Upper lobe of left lung (tissue), 6 donors: ENCODE data around the gene SLC35B4. TPM values are rescaled to one million over a fixed set of nuclear protein-coding genes. Genes with fewer than 3 reads are reported as not detected.

Experiments
- ATAC-seq, 2 donors: fragments of 200-7000 bp; cut with Tn5 transposase; one replicate each; pipeline ENCODE4 v1.9.1; 2022; ENCODE audit warnings: mild to moderate bottlenecking in 2 of 2, moderate library complexity in 2 of 2; ENCODE audit not compliant: low FRiP score in 2 of 2
- DNase-seq, 2 donors: peaks; one replicate each; pipeline ENCODE4 v3.0.0-alpha.2; 2019 to 2020
- H3K27ac ChIP-seq, 4 donors: fragments of 200-600 bp; sonication (generic); one replicate each; pipeline ENCODE4 v1.5.1; 2016 to 2019
- H3K27me3 ChIP-seq, 4 donors: fragments of 200-600 bp; sonication (generic); one replicate each; pipeline ENCODE4 v1.5.1; 2017 to 2019
- H3K36me3 ChIP-seq, 4 donors: fragments of 200-600 bp; sonication (generic); one replicate each; pipeline ENCODE4 v1.5.1; 2016 to 2019
- H3K4me1 ChIP-seq, 4 donors: fragments of 200-600 bp; sonication (generic); one replicate each; pipeline ENCODE4 v1.5.1; 2018 to 2019
- H3K4me3 ChIP-seq, 4 donors: fragments of 200-600 bp; sonication (generic); one replicate each; pipeline ENCODE4 v1.5.1; 2017 to 2019; ENCODE audit warnings: mild to moderate bottlenecking in 2 of 4, moderate library complexity in 1 of 4
- H3K9me3 ChIP-seq, 4 donors: fragments of 200-600 bp; sonication (generic); one replicate each; pipeline ENCODE4 v1.5.1; 2018 to 2019
- CTCF ChIP-seq, 6 experiments: fragments of 450-650 bp in 4 of 6; fragments of 200-600 bp in 2 of 6; sonication (generic) in 2 of 6; IDR thresholded peaks; one replicate each; pipeline ENCODE4 v1.5.1; 2016 to 2019; ENCODE audit warnings: antibody characterized with exemption in 6 of 6
- EP300 ChIP-seq, 4 donors: sonication (generic); formaldehyde crosslinking; IDR thresholded peaks; one replicate each; pipeline ENCODE4 v1.5.1; 2017; ENCODE audit warnings: antibody characterized with exemption in 4 of 4, control low read depth in 2 of 4
- POLR2A ChIP-seq, 4 donors: fragments of 450-650 bp; IDR thresholded peaks; one replicate each; pipeline ENCODE4 v1.5.1; 2016 to 2017; ENCODE audit warnings: antibody characterized with exemption in 4 of 4, mild to moderate bottlenecking in 2 of 4
- POLR2AphosphoS5 ChIP-seq, 2 donors: sonication (generic); formaldehyde crosslinking; IDR thresholded peaks; one replicate each; pipeline ENCODE4 v1.5.1; 2017; ENCODE audit warnings: antibody characterized with exemption in 2 of 2
- WGBS, 2 donors: methylation state at CpG; one replicate each; pipeline ENCODE4 v1.1.5; 2017 to 2018; 5-methylcytosine and 5-hydroxymethylcytosine counted together
- total RNA-seq, 6 donors: library from RNA; depleted of rRNA in 4 of 6; stranded (reverse); fragments of >200 nt in 4 of 6; gene quantifications; one replicate each; pipeline versions ENCODE4 v1.1.0 to v1.2.1, GENCODE V29; 2016 to 2021
- donor health status: DM: no; HTN: no; CAD: no; lungs with moderate emphysema.
- donor health status: DM: no; HTN: yes; CAD: no; lungs with severe emphysema.

The SLC35B4 gene
- total RNA-seq, 6 donors from 2014 or later, result 1.8 to 16.8 (median 11.2) TPM

GRCh38 chr7:134355927-134356326, 39.2 kb upstream of the SLC35B4 start:
- Histone ChIP-seq H3K27me3 (no peaks in the 10 kb centered on the region), H3K36me3 (no peaks in the 10 kb centered on the region), H3K9me3 (no peaks in the 10 kb centered on the region), H3K4me1 (no peaks in the 10 kb centered on the region), H3K4me3 (no peak overlapping the region), H3K27ac (no peak overlapping the region)
- no peak for TF ChIP-seq POLR2A (IDR thresholded peaks at IDR 0.05)
- TF ChIP-seq EP300 (IDR thresholded peaks at IDR 0.05), result no peak
- TF ChIP-seq CTCF (IDR thresholded peaks at IDR 0.05), result no peak
- TF ChIP-seq POLR2AphosphoS5 (IDR thresholded peaks at IDR 0.05), result no peak
- peak in 1 of 2 donors; percentile 37 for DNase-seq
- WGBS, 2 donors, result 10 to 15% methylated on average over 4 of the region's 4 CpGs
- ATAC-seq, result peak in 1 of 2 donors; percentile 37

DNA sequence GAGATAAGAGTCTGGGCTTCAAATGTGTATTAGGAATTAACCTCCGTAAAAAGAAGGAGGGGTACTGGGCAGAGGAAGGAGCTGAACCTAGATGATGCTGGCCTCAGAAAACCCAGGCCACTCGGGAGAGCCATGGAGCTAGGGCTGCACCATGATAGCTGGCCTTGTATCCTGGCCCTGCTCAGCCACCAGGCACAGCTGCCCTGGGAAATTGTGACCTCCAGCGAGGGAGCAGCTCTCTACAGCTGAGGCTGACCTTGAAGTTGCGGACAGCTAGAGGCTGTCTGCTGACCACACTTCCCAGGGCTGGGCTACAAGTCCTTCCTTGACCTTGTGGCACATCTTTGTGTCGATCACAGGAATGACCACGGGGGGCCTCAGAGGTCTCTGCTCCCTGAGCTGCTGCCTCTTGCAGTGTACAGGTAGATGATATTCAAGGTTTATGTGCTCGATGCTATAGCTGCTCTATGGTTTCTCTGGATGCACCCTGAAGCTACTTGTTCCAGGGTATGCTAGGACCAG, 38.3 kb upstream of the SLC35B4 start:
- DNase-seq (no peak), ATAC-seq (peak; percentile 10 to 19)
- Histone ChIP-seq H3K27ac (no peak overlapping the region), H3K4me1 (no peaks in the 10 kb centered on the region), H3K4me3 (no peak overlapping the region), H3K9me3 (no peaks in the 10 kb centered on the region), H3K27me3 (no peaks in the 10 kb centered on the region), H3K36me3 (no peaks in the 10 kb centered on the region)
- WGBS, 2 donors, result 75 to 76% methylated on average over 7 of the region's 7 CpGs
- no peak for TF ChIP-seq CTCF (IDR thresholded peaks at IDR 0.05)
- TF ChIP-seq POLR2AphosphoS5 (IDR thresholded peaks at IDR 0.05), result no peak
- no peak for TF ChIP-seq EP300 (IDR thresholded peaks at IDR 0.05)
- TF ChIP-seq POLR2A (IDR thresholded peaks at IDR 0.05), result no peak

GRCh38 chr7:134353411-134353810, 36.7 kb upstream of the SLC35B4 start:
- no peaks in the 10 kb centered on the region for H3K9me3 ChIP-seq
- no peak for ATAC-seq
- H3K36me3 ChIP-seq, result no peaks in the 10 kb centered on the region
- H3K4me3 ChIP-seq, result no peak overlapping the region
- H3K4me1 ChIP-seq, result no peaks in the 10 kb centered on the region
- WGBS, 2 donors, result 70 to 75% methylated on average over 4 of the region's 4 CpGs
- no peaks in the 10 kb centered on the region for H3K27me3 ChIP-seq
- DNase-seq, result no peak
- TF ChIP-seq POLR2A (IDR thresholded peaks at IDR 0.05), result no peak
- TF ChIP-seq CTCF (IDR thresholded peaks at IDR 0.05), result no peak
- no peak for TF ChIP-seq POLR2AphosphoS5 (IDR thresholded peaks at IDR 0.05)
- TF ChIP-seq EP300 (IDR thresholded peaks at IDR 0.05), result no peak
- H3K27ac ChIP-seq, result no peak overlapping the region

GRCh38 chr7:134351424-134351823, 34.7 kb upstream of the SLC35B4 start:
- 64 to 68% methylated on average over 7 of the region's 7 CpGs for WGBS, 2 donors
- Histone ChIP-seq H3K27me3 (no peaks in the 10 kb centered on the region), H3K27ac (no peak overlapping the region), H3K9me3 (no peaks in the 10 kb centered on the region), H3K4me1 (no peaks in the 10 kb centered on the region), H3K4me3 (no peak overlapping the region), H3K36me3 (no peaks in the 10 kb centered on the region)
- ATAC-seq, result no peak
- DNase-seq, result peak in 1 of 2 donors; percentile 32
- no peak for TF ChIP-seq EP300 (IDR thresholded peaks at IDR 0.05)
- no peak for TF ChIP-seq POLR2A (IDR thresholded peaks at IDR 0.05)
- no peak for TF ChIP-seq POLR2AphosphoS5 (IDR thresholded peaks at IDR 0.05)
- no peak for TF ChIP-seq CTCF (IDR thresholded peaks at IDR 0.05)

GRCh38 chr7:134350709-134351108, 34.0 kb upstream of the SLC35B4 start:
- Histone ChIP-seq H3K36me3 (no peaks in the 10 kb centered on the region), H3K9me3 (no peaks in the 10 kb centered on the region), H3K27me3 (no peaks in the 10 kb centered on the region), H3K4me1 (no peaks in the 10 kb centered on the region), H3K27ac (no peak overlapping the region), H3K4me3 (no peak overlapping the region)
- ATAC-seq (no peak), DNase-seq (no peak)
- TF ChIP-seq POLR2AphosphoS5 (IDR thresholded peaks at IDR 0.05), result no peak
- TF ChIP-seq CTCF (IDR thresholded peaks at IDR 0.05), result no peak
- no peak for TF ChIP-seq EP300 (IDR thresholded peaks at IDR 0.05)
- no peak for TF ChIP-seq POLR2A (IDR thresholded peaks at IDR 0.05)
- 20 to 32% methylated on average over 1 of the region's 1 CpG for WGBS, 2 donors
